Measurements from ENCODE around the gene RASSF4. TPM values are rescaled to one million over a fixed set of nuclear protein-coding genes. Genes with fewer than 3 reads are reported as not detected.

The RASSF4 gene
- total RNA-seq, 1 donor from 2014 or later = 67.6 TPM

DNA sequence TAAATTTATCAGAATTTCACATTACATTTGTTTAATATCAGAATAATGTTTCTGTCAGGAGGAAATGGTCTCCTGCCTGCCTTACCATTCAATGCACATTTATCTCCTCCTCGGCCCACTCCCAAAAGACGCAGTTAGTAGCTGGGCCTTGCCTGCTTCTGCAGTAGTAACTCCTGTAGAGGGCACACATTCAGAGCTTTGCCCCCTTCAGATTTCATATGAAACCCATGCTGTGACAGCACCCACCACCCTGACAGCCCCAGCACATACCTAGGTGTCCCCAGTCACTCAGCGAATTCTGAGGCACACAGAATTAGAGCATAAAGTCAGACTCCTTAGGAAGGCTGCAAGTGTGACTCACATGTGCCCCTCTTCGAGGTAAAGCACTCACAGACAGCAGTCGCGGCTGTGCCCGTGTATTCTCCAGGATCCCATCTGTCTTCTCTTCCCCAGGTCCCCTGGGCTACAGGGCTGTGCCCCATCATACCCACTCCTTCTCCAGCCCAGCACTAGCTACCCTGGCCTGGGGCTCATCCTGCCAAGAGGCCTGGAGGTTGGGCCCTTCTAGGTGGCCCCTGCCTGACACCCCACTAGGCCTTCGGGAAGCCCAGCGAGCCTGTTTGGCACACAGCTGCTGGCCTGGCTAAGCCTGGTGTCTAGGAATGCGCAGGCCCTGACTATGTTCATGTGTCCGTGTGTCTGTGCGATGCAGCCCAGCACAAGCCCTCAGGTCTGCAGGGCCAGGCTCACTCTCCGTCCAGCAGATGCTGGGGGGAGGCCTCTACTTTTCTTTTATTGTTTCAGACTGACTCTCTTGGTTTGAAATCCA, 23.7 kb downstream of the RASSF4 start:
- Histone ChIP-seq H3K36me3 (ENCODE audit: control insufficient read depth, insufficient read depth, low read length) (no peaks in the 10 kb centered on the region), H3K27me3 (ENCODE audit: control insufficient read depth, insufficient read depth, low read length) (no peaks in the 10 kb centered on the region), H3K4me3 (ENCODE audit: low read depth, low read length) (no peak overlapping the region)
- TF ChIP-seq, protein P1, sequence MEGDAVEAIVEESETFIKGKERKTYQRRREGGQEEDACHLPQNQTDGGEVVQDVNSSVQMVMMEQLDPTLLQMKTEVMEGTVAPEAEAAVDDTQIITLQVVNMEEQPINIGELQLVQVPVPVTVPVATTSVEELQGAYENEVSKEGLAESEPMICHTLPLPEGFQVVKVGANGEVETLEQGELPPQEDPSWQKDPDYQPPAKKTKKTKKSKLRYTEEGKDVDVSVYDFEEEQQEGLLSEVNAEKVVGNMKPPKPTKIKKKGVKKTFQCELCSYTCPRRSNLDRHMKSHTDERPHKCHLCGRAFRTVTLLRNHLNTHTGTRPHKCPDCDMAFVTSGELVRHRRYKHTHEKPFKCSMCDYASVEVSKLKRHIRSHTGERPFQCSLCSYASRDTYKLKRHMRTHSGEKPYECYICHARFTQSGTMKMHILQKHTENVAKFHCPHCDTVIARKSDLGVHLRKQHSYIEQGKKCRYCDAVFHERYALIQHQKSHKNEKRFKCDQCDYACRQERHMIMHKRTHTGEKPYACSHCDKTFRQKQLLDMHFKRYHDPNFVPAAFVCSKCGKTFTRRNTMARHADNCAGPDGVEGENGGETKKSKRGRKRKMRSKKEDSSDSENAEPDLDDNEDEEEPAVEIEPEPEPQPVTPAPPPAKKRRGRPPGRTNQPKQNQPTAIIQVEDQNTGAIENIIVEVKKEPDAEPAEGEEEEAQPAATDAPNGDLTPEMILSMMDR (IDR thresholded peaks at IDR 0.05; ENCODE audit: insufficient read depth, low read length, poor library complexity, severe bottlenecking) = no peak
- no peak for DNase-seq (ENCODE audit: low read depth)

DNA sequence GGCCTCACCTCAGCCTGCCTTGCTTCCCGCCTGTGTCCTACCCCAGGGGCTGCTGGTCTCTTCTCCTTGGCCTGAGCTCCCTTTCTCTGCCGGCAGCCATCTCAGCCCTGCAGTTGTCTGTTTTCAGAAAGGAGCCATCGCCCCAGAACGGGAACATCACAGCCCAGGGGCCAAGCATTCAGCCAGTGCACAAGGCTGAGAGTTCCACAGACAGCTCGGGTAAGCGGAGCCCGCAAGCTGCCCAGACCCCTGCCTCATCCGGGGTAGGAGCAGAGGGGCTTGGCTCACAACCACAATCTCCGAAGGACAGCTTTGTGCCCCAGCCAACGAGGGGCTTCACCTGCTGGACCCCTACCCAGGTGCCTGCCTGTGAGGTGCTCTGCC, 24.3 kb downstream of the RASSF4 start:
- H3K27me3 ChIP-seq (ENCODE audit: control insufficient read depth, insufficient read depth, low read length) = no peaks in the 10 kb centered on the region
- H3K4me3 ChIP-seq (ENCODE audit: low read depth, low read length) = no peak overlapping the region
- DNase-seq (ENCODE audit: low read depth) = no peak
- TF ChIP-seq, protein P1 (IDR thresholded peaks at IDR 0.05; ENCODE audit: insufficient read depth, low read length, poor library complexity, severe bottlenecking) = no peak
- no peaks in the 10 kb centered on the region for H3K36me3 ChIP-seq (ENCODE audit: control insufficient read depth, insufficient read depth, low read length)

DNA sequence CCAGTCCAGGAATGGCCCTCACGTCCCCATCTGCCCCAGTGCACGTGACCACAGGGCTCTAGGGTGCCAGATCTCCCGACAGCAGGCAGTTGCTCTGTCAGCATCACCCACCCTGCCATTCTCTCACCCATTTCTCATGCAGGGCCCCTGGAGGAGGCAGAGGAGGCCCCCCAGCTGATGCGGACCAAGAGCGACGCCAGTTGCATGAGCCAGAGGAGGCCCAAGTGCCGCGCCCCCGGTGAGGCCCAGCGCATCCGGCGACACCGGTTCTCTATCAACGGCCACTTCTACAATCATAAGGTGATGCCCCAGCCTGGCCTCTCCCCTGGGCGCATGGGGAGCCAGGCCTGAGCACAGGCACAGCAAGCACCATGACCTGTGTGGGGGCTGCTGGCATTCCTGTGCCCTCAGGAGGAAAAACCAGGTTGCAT, 25.1 kb downstream of the RASSF4 start:
- DNase-seq (ENCODE audit: low read depth) = no peak
- no peaks in the 10 kb centered on the region for H3K36me3 ChIP-seq (ENCODE audit: control insufficient read depth, insufficient read depth, low read length)
- H3K27me3 ChIP-seq (ENCODE audit: control insufficient read depth, insufficient read depth, low read length) = no peaks in the 10 kb centered on the region
- TF ChIP-seq, protein P1 (IDR thresholded peaks at IDR 0.05; ENCODE audit: insufficient read depth, low read length, poor library complexity, severe bottlenecking) = no peak
- H3K4me3 ChIP-seq (ENCODE audit: low read depth, low read length) = no peak overlapping the region

DNA sequence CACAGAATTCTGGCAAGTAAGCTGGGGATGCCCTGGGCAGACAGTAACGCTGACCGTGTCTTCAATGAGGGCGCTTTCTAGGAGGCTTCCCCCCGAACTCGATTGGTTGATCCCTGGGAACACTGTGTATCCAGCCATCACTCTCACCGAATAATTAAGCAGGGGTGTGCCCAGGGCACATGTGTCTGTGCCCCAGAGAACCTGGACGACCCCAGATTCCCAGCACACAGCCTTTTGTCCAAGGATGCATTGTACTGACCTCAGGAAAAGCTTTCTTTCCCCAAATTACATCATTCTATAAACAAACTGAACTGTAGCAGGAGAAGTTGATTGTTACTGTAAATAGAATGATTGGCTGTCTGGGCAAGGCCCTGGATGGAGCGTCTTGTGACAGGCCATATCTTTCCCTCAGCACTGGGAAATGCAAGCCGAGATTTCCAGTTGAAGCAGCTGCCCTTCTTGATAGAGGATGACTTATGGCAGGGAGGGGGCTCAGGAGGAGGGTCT, 25.6 kb downstream of the RASSF4 start:
- no peak for DNase-seq (ENCODE audit: low read depth)
- H3K4me3 ChIP-seq (ENCODE audit: low read depth, low read length) = no peak overlapping the region
- H3K36me3 ChIP-seq (ENCODE audit: control insufficient read depth, insufficient read depth, low read length) = no peaks in the 10 kb centered on the region
- TF ChIP-seq, protein P1 (IDR thresholded peaks at IDR 0.05; ENCODE audit: insufficient read depth, low read length, poor library complexity, severe bottlenecking) = no peak
- H3K27me3 ChIP-seq (ENCODE audit: control insufficient read depth, insufficient read depth, low read length) = no peaks in the 10 kb centered on the region

DNA sequence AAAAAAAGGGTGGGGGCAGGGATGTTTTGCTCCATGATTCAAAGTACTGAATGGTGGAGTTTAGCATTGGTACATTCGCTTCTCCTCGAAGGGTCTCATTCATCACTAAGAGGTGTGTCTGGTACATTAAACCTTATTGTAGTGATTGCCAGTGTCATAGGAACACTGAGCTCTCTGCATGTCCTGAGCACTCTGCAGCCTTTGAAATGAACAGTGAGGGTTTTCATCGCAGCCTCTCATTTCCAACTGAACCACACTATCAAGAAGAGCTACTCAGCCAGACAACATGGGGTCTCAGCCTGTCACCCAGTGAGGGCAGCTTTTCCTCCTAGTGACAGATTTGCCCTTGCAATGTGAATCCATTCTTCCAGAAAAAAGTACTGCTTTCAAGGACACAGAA, 26.6 kb downstream of the RASSF4 start:
- no peak for DNase-seq (ENCODE audit: low read depth)
- Histone ChIP-seq H3K36me3 (ENCODE audit: control insufficient read depth, insufficient read depth, low read length) (no peaks in the 10 kb centered on the region), H3K4me3 (ENCODE audit: low read depth, low read length) (no peak overlapping the region), H3K27me3 (ENCODE audit: control insufficient read depth, insufficient read depth, low read length) (no peaks in the 10 kb centered on the region)
- TF ChIP-seq, protein P1 (IDR thresholded peaks at IDR 0.05; ENCODE audit: insufficient read depth, low read length, poor library complexity, severe bottlenecking) = no peak
